Transverse colon (tissue), 4 donors: ENCODE results near the gene TSPOAP1. TPM values are rescaled to one million over a fixed set of nuclear protein-coding genes. Genes with fewer than 3 reads are reported as not detected.

Experiments used
- DNase-seq: peaks from one replicate; pipeline ENCODE4 v3.0.0-alpha.2; 2019
- H3K27ac ChIP-seq, 4 donors: fragments of 200-600 bp; sonication (generic); 2 replicates each; pipeline ENCODE4 v1.5.1; 2016 to 2018; ENCODE audit warnings: inconsistent platforms in 4 of 4
- H3K27me3 ChIP-seq: fragments of 200-600 bp; sonication (generic); 2 replicates; pipeline ENCODE4 v1.5.1; 2017; ENCODE audit warnings: inconsistent platforms
- H3K36me3 ChIP-seq, 4 donors: fragments of 200-600 bp; sonication (generic); 2 replicates each; pipeline ENCODE4 v1.5.1; 2017 to 2019; ENCODE audit warnings: inconsistent platforms in 4 of 4
- H3K4me1 ChIP-seq, 4 donors: fragments of 200-600 bp; sonication (generic); 2 replicates each; pipeline ENCODE4 v1.5.1; 2017 to 2020; ENCODE audit warnings: inconsistent platforms in 4 of 4
- H3K4me3 ChIP-seq, 4 donors: fragments of 200-600 bp; sonication (generic); 1 replicate in 1 of 4; 2 replicates in 3 of 4; pipeline versions ENCODE4 v1.5.1 to v1.6.1; 2017 to 2019; ENCODE audit warnings: inconsistent platforms in 4 of 4
- H3K9me3 ChIP-seq, 2 donors: fragments of 200-600 bp; sonication (generic); 2 replicates each; pipeline ENCODE4 v1.5.1; 2017 to 2019; ENCODE audit warnings: inconsistent platforms in 2 of 2
- CTCF ChIP-seq, 5 experiments: fragments of 200-600 bp in 3 of 5; fragments of 450-650 bp in 2 of 5; sonication (generic) in 3 of 5; IDR thresholded peaks; 1 replicate in 2 of 5; 2 replicates in 3 of 5; pipeline ENCODE4 v1.5.1; 2016 to 2017; ENCODE audit warnings: antibody characterized with exemption in 5 of 5, inconsistent platforms in 3 of 5, mild to moderate bottlenecking in 2 of 5, moderate library complexity in 1 of 5
- EP300 ChIP-seq: sonication (generic); formaldehyde crosslinking; IDR thresholded peaks from one replicate; pipeline ENCODE4 v1.6.1; 2017; ENCODE audit warnings: antibody characterized with exemption, low read depth
- POLR2A ChIP-seq: fragments of 450-650 bp; IDR thresholded peaks from one replicate; pipeline ENCODE4 v1.6.1; 2016; ENCODE audit warnings: antibody characterized with exemption, mild to moderate bottlenecking, moderate library complexity
- POLR2AphosphoS5 ChIP-seq, 3 donors: sonication (generic); formaldehyde crosslinking; IDR thresholded peaks; one replicate each; pipeline ENCODE4 v1.6.1; 2016; ENCODE audit warnings: antibody characterized with exemption in 3 of 3
- WGBS, 2 donors: methylation state at CpG; one replicate each; pipeline ENCODE4 v1.1.5; 2018; ENCODE audit warnings: low coverage in 1 of 2; 5-methylcytosine and 5-hydroxymethylcytosine counted together
- in situ Hi-C, 4 donors: fragments of 200-750 bp; cut with MboI; loops; one replicate each; pipeline versions ENCODE4 v1.15.0 to v1.15.1; 2017; ENCODE audit warnings: low sequenced_read_pairs in 3 of 4, low pct_ligation_motif_present in 1 of 4, low pct_unique_long_range_greater_than_20kb in 1 of 4
- intact Hi-C: fragments of 100-400 bp; cut with DNase I; formaldehyde crosslinking; loops from one replicate; pipeline ENCODE4 v1.15.1; 2023; ENCODE audit warnings: low total_unique reads
- total RNA-seq, 4 donors: library from RNA; depleted of rRNA; stranded (reverse); fragments of >200 nt; gene quantifications; one replicate each; pipeline ENCODE4 v1.1.0, GENCODE V29; 2016

The TSPOAP1 gene
- total RNA-seq, 4 donors from 2014 or later = 4.4 to 21.7 (median 9.4) TPM

DNA sequence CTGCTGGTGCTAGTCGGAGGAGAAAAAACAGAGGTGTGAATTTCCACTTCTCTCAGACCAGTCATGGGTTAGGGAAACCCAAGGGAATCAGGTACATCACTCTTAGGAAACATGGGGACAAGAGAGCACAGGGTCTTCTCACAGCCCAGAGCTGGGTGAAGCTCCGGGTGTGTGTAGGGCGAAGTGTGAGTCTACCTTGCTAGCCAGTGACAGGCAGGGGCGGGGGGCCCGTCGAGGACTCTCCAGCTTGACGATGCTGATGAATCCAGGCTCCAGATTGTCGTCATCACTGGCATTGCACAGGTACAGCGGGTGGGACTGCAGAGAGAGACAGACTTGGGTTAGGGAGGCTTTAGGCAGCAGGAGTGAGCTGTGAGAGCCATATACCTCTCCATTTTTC lies 42.1 kb upstream of the TSPOAP1 start:
- DNase-seq = no peak
- no peak overlapping the region for H3K4me3 ChIP-seq
- WGBS, 2 donors = 65% methylated on average over 9 of the region's 9 CpGs; no CpG with 5 or more reads in 1 of the 2 donors
- no peaks in the 10 kb centered on the region for H3K9me3 ChIP-seq
- H3K36me3 ChIP-seq = no peaks in the 10 kb centered on the region
- TF ChIP-seq POLR2AphosphoS5 (IDR thresholded peaks at IDR 0.05) (no peak), EP300 (no peak), CTCF (IDR thresholded peaks at IDR 0.05) (no peak), POLR2A (no peak)
- H3K27me3 ChIP-seq = no peaks in the 10 kb centered on the region
- in situ Hi-C loops (no loop called here), intact Hi-C loops (no loop called here)
- peaks cover 5 to 56% (median 48%) of the 10 kb centered on the region in 4 donors for H3K4me1 ChIP-seq
- peak overlapping the region; percentile 64 to 91 (median 78) for H3K27ac ChIP-seq

DNA sequence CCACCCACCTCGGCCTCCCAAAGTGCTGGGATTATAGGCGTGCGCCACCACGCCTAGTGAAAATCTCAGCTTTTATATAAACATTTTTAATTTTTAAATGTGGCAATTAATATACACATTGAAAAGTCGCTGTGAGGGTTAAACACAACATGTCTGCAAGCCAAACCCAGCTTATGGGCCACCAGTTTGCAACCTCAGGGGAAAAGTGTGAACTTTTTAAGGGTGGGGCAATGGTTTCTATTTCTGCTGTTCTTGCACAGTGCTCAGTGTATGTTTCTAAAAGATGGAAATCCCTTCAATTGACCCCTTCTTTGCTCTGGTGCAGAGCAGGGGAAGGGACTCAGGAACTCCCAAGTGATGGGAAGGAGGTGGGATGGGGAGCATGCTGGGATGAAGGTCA lies 41.7 kb upstream of the TSPOAP1 start:
- 54 to 72% methylated on average over 4 to 5 of the region's 5 CpGs for WGBS, 2 donors
- H3K4me3 ChIP-seq = no peak overlapping the region
- H3K27me3 ChIP-seq = no peaks in the 10 kb centered on the region
- intact Hi-C loops (no loop called here), in situ Hi-C loops (no loop called here)
- TF ChIP-seq POLR2AphosphoS5 (IDR thresholded peaks at IDR 0.05) = no peak
- TF ChIP-seq EP300 = no peak
- no peak for TF ChIP-seq POLR2A
- no peak for TF ChIP-seq CTCF (IDR thresholded peaks at IDR 0.05)
- DNase-seq = no peak
- H3K27ac ChIP-seq = peak overlapping the region; percentile 64 to 91 (median 78)
- no peaks in the 10 kb centered on the region for H3K36me3 ChIP-seq
- H3K9me3 ChIP-seq = no peaks in the 10 kb centered on the region
- peaks cover 5 to 56% (median 48%) of the 10 kb centered on the region in 4 donors for H3K4me1 ChIP-seq

GRCh38 chr17:58369214-58370031 lies 40.8 kb upstream of the TSPOAP1 start:
- TF ChIP-seq EP300 = no peak
- TF ChIP-seq POLR2AphosphoS5 (IDR thresholded peaks at IDR 0.05) = peak in 2 of 3 donors; percentile 18 to 54
- Histone ChIP-seq H3K9me3 (no peaks in the 10 kb centered on the region), H3K27me3 (no peaks in the 10 kb centered on the region), H3K4me1 (peaks cover 10 to 56% (median 45%) of the 10 kb centered on the region in 4 donors), H3K27ac (peak overlapping the region; percentile 64 to 91 (median 78)), H3K36me3 (no peaks in the 10 kb centered on the region), H3K4me3 (no peak overlapping the region)
- intact Hi-C loops (no loop called here), in situ Hi-C loops (loop anchor here in 1 of 4 donors (10.0 kb wide), 1 partner anchor 45 kb away; the partner anchor contains the start of gene RNF43)
- DNase-seq = no peak
- WGBS, 2 donors = 38% methylated on average over 5 of the region's 5 CpGs; no CpG with 5 or more reads in 1 of the 2 donors

GRCh38 chr17:58368860-58369213 lies 40.2 kb upstream of the TSPOAP1 start:
- Histone ChIP-seq H3K27me3 (no peaks in the 10 kb centered on the region), H3K27ac (peak overlapping the region; percentile 64 to 91 (median 78)), H3K4me3 (no peak overlapping the region), H3K36me3 (no peaks in the 10 kb centered on the region), H3K9me3 (no peaks in the 10 kb centered on the region), H3K4me1 (peaks cover 12 to 60% (median 50%) of the 10 kb centered on the region in 4 donors)
- TF ChIP-seq POLR2A (no peak), POLR2AphosphoS5 (IDR thresholded peaks at IDR 0.05) (no peak), EP300 (no peak), CTCF (IDR thresholded peaks at IDR 0.05) (no peak)
- 46 to 71% methylated on average over 1 to 3 of the region's 3 CpGs for WGBS, 2 donors
- intact Hi-C loops = no loop called here
- no peak for DNase-seq
- in situ Hi-C loops = loop anchor here in 1 of 4 donors (10.0 kb wide), 1 partner anchor 46 kb away; the partner anchor contains the start of gene RNF43
